WTC11 (cell line): Measurements from ENCODE around the gene TMEM38B. TPM values are rescaled to one million over a fixed set of nuclear protein-coding genes. Genes with fewer than 3 reads are reported as not detected.

ENCODE experiments used
- ATAC-seq: fragments of 200-7000 bp; cut with Tn5 transposase; 2 replicates; pipeline ENCODE4 v1.10.0; 2021; ENCODE audit warnings: mild to moderate bottlenecking, moderate library complexity
- CTCF ChIA-PET: fragments of 300-600 bp; sonication (Branson Sonifier 250); formaldehyde crosslinking; loops from one replicate; lab custom pipeline; 2021; ENCODE audit warnings: antibody characterized with exemption; lab: Charles Lee
- POLR2A ChIA-PET: fragments of 350-600 bp; sonication (Branson Sonifier 250); formaldehyde crosslinking; loops from one replicate; lab custom pipeline; 2021; ENCODE audit warnings: antibody characterized with exemption; lab: Charles Lee
- DNase-seq: peaks from one replicate; pipeline ENCODE4 v3.0.0; 2021; ENCODE audit warnings: low spot score
- H3K27ac Mint-ChIP-seq: 2 replicates; pipeline ENCODE4 v1.8.0; 2021; ENCODE audit warnings: mixed read lengths
- H3K27me3 Mint-ChIP-seq: 2 replicates; pipeline ENCODE4 v1.8.0; 2021; ENCODE audit warnings: low read depth, mild to moderate bottlenecking, moderate library complexity, mixed read lengths
- H3K36me3 Mint-ChIP-seq: 2 replicates; pipeline ENCODE4 v1.8.0; 2021; ENCODE audit warnings: mixed read lengths
- H3K4me1 Mint-ChIP-seq: 2 replicates; pipeline ENCODE4 v1.8.0; 2022; ENCODE audit warnings: mixed read lengths
- H3K4me3 Mint-ChIP-seq: 2 replicates; pipeline ENCODE4 v1.8.0; 2021; ENCODE audit warnings: mild to moderate bottlenecking, moderate library complexity, mixed read lengths
- H3K9me3 Mint-ChIP-seq: 2 replicates; pipeline ENCODE4 v1.8.0; 2021; ENCODE audit warnings: mixed read lengths
- ARID4B ChIP-seq: sonication (generic); formaldehyde crosslinking; IDR thresholded peaks from 2 replicates; pipeline ENCODE4 v1.8.0; 2023; ENCODE audit warnings: missing genetic modification reagents, mild to moderate bottlenecking, borderline replicate concordance
- ATF1 ChIP-seq: sonication (generic); formaldehyde crosslinking; IDR thresholded peaks from 2 replicates; pipeline ENCODE4 v1.8.1; 2023; ENCODE audit warnings: mild to moderate bottlenecking, moderate library complexity, missing genetic modification reagents
- ATF3 ChIP-seq: sonication (generic); formaldehyde crosslinking; conservative IDR thresholded peaks from 2 replicates; pipeline ENCODE4 v1.8.1; 2022; ENCODE audit warnings: mild to moderate bottlenecking, missing genetic modification reagents
- CBFB ChIP-seq: sonication (generic); formaldehyde crosslinking; IDR thresholded peaks from 2 replicates; pipeline ENCODE4 v1.8.1; 2022; ENCODE audit warnings: mild to moderate bottlenecking, low read depth, missing genetic modification reagents
- CREM ChIP-seq: sonication (generic); formaldehyde crosslinking; IDR thresholded peaks from 2 replicates; pipeline ENCODE4 v1.8.1; 2022; ENCODE audit warnings: mild to moderate bottlenecking, missing genetic modification reagents, moderate library complexity
- E2F4 ChIP-seq: sonication (generic); formaldehyde crosslinking; IDR thresholded peaks from 2 replicates; pipeline ENCODE4 v1.8.1; 2022; ENCODE audit warnings: low read depth, mild to moderate bottlenecking, moderate library complexity, missing genetic modification reagents, borderline replicate concordance
- ESRRA ChIP-seq: sonication (generic); formaldehyde crosslinking; IDR thresholded peaks from 2 replicates; pipeline ENCODE4 v1.8.1; 2022; ENCODE audit warnings: mild to moderate bottlenecking, missing genetic modification reagents, borderline replicate concordance
- FOXJ3 ChIP-seq: sonication (generic); formaldehyde crosslinking; IDR thresholded peaks from 2 replicates; pipeline ENCODE4 v1.9.0; 2021; ENCODE audit warnings: missing genetic modification reagents, mild to moderate bottlenecking, borderline replicate concordance
- HMGA2 ChIP-seq: fragments of 250-450 bp; sonication (Bioruptor Pico); IDR thresholded peaks from 2 replicates; pipeline ENCODE4 v1.4.0; 2021; ENCODE audit warnings: mild to moderate bottlenecking, moderate library complexity
- HMGXB4 ChIP-seq: sonication (generic); formaldehyde crosslinking; IDR thresholded peaks from 2 replicates; pipeline ENCODE4 v1.8.1; 2023; ENCODE audit warnings: mild to moderate bottlenecking, moderate library complexity, missing genetic modification reagents
- JAZF1 ChIP-seq: fragments of 250-450 bp; sonication (Bioruptor Pico); IDR thresholded peaks from 2 replicates; pipeline ENCODE4 v1.9.0; 2021; ENCODE audit warnings: moderate library complexity, mild to moderate bottlenecking, inconsistent platforms
- KAT7 ChIP-seq: sonication (generic); formaldehyde crosslinking; IDR thresholded peaks from 2 replicates; pipeline ENCODE4 v1.8.1; 2023; ENCODE audit warnings: missing genetic modification reagents, mild to moderate bottlenecking, borderline replicate concordance
- MXD4 ChIP-seq: fragments of 250-450 bp; sonication (Bioruptor Pico); IDR thresholded peaks from 2 replicates; pipeline ENCODE4 v1.8.0; 2021; ENCODE audit warnings: mild to moderate bottlenecking, moderate library complexity, borderline replicate concordance
- MYBL2 ChIP-seq: sonication (generic); formaldehyde crosslinking; IDR thresholded peaks from 2 replicates; pipeline ENCODE4 v1.8.1; 2023; ENCODE audit warnings: mild to moderate bottlenecking, moderate library complexity, missing genetic modification reagents
- SMAD3 ChIP-seq: sonication (generic); formaldehyde crosslinking; IDR thresholded peaks from 2 replicates; pipeline ENCODE4 v1.8.0; 2022; ENCODE audit warnings: missing genetic modification reagents, mild to moderate bottlenecking, borderline replicate concordance
- TEAD1 ChIP-seq: sonication (generic); formaldehyde crosslinking; IDR thresholded peaks from 2 replicates; pipeline ENCODE4 v1.8.0; 2022; ENCODE audit warnings: mild to moderate bottlenecking, missing genetic modification reagents
- TEAD4 ChIP-seq: sonication (generic); formaldehyde crosslinking; IDR thresholded peaks from 2 replicates; pipeline ENCODE4 v1.8.0; 2022; ENCODE audit warnings: mild to moderate bottlenecking, missing genetic modification reagents
- TP53 ChIP-seq: sonication (generic); formaldehyde crosslinking; IDR thresholded peaks from 2 replicates; pipeline ENCODE4 v1.8.1; 2023; ENCODE audit warnings: mild to moderate bottlenecking, missing genetic modification reagents
- ZBTB21 ChIP-seq: sonication (generic); formaldehyde crosslinking; IDR thresholded peaks from 2 replicates; pipeline ENCODE4 v1.8.1; 2023; ENCODE audit warnings: mild to moderate bottlenecking, missing genetic modification reagents, borderline replicate concordance
- ZBTB43 ChIP-seq: sonication (generic); formaldehyde crosslinking; IDR thresholded peaks from 2 replicates; pipeline ENCODE4 v1.8.1; 2023; ENCODE audit warnings: mild to moderate bottlenecking, missing genetic modification reagents
- ZNF121 ChIP-seq: sonication (generic); formaldehyde crosslinking; IDR thresholded peaks from 2 replicates; pipeline ENCODE4 v1.8.0; 2023; ENCODE audit warnings: missing genetic modification reagents
- ZNF138 ChIP-seq: sonication (generic); formaldehyde crosslinking; conservative IDR thresholded peaks from 2 replicates; pipeline ENCODE4 v1.8.1; 2022; ENCODE audit warnings: mild to moderate bottlenecking, moderate library complexity, missing genetic modification reagents
- ZNF317 ChIP-seq: sonication (generic); formaldehyde crosslinking; IDR thresholded peaks from 2 replicates; pipeline ENCODE4 v1.8.1; 2023; ENCODE audit warnings: low read depth, mild to moderate bottlenecking, moderate library complexity, missing genetic modification reagents, borderline replicate concordance
- ZNF512 ChIP-seq: sonication (generic); formaldehyde crosslinking; IDR thresholded peaks from 2 replicates; pipeline ENCODE4 v1.8.1; 2022; ENCODE audit warnings: missing genetic modification reagents, borderline replicate concordance
- ZNF671 ChIP-seq: fragments of 250-450 bp; sonication (Bioruptor Pico); IDR thresholded peaks from 2 replicates; pipeline ENCODE4 v1.8.0; 2021; ENCODE audit warnings: mild to moderate bottlenecking
- total RNA-seq: library from RNA; stranded (reverse); gene quantifications from 3 replicates; pipeline ENCODE4 v1.2.3, GENCODE V29; 2021

TMEM38B gene
- total RNA-seq, 1 experiment from 2014 or later: 15.7 TPM

- TF ChIP-seq MXD4 (CRISPR knock-in tag) (no peak), E2F4 (peak; percentile 36; the same call in 1 of the 2 replicates), FOXJ3 (CRISPR knock-in tag) (no peak), TEAD1 (CRISPR knock-in tag) (peak; percentile 56; the same call in 1 of the 2 replicates), TEAD4 (CRISPR knock-in tag) (no peak), ZNF121 (CRISPR knock-in tag) (no peak), ESRRA (CRISPR knock-in tag) (no peak), HMGA2 (CRISPR knock-in tag) (no peak), HMGXB4 (CRISPR knock-in tag) (peak; percentile 90), SMAD3 (CRISPR knock-in tag) (no peak), ZBTB21 (CRISPR knock-in tag) (peak; percentile 78; the same call in 1 of the 2 replicates), ZNF138 (CRISPR knock-in tag) (no peak), KAT7 (CRISPR knock-in tag) (no peak), ATF3 (CRISPR knock-in tag) (no peak), CBFB (CRISPR knock-in tag) (no peak), ZNF317 (CRISPR knock-in tag) (peak; percentile 63; the same call in 1 of the 2 replicates)
- TF ChIP-seq, all 79 proteins: peak for 26
Observed at GRCh38 chr9:105656131-105656921, 38.0 kb upstream of the TMEM38B start (continued).

GRCh38 chr9:105658351-105658750 is 36.0 kb upstream of the TMEM38B start:
- DNase-seq (no peak), ATAC-seq (no peak)
- Mint-ChIP-seq H3K9me3 (no peaks in the 10 kb centered on the region), H3K4me3 (no peak overlapping the region), H3K27ac (no peak overlapping the region), H3K36me3 (no peaks in the 10 kb centered on the region), H3K27me3 (peaks cover 54% of the 10 kb centered on the region), H3K4me1 (peaks cover 22% of the 10 kb centered on the region)
- ChIA-PET POLR2A (no interaction called here), CTCF (no interaction called here)
- TF ChIP-seq TP53 (CRISPR knock-in tag) (no peak), MYBL2 (CRISPR knock-in tag) (no peak), CREM (CRISPR knock-in tag) (no peak), ZBTB43 (no peak), ZNF121 (CRISPR knock-in tag) (no peak), HMGA2 (CRISPR knock-in tag) (no peak), ARID4B (CRISPR knock-in tag) (no peak), ZNF512 (CRISPR knock-in tag) (no peak), JAZF1 (CRISPR knock-in tag) (no peak), ZNF671 (no peak), ATF1 (CRISPR knock-in tag) (no peak)
